WTC11 (cell line): Measurements from ENCODE around the gene STON2. TPM values are rescaled to one million over a fixed set of nuclear protein-coding genes. Genes with fewer than 3 reads are reported as not detected.

ENCODE experiments used
- ATAC-seq: fragments of 200-7000 bp; cut with Tn5 transposase; 2 replicates; pipeline ENCODE4 v1.10.0; 2021; ENCODE audit warnings: mild to moderate bottlenecking, moderate library complexity
- CTCF ChIA-PET: fragments of 300-600 bp; sonication (Branson Sonifier 250); formaldehyde crosslinking; loops from one replicate; lab custom pipeline; 2021; ENCODE audit warnings: antibody characterized with exemption; lab: Charles Lee
- POLR2A ChIA-PET: fragments of 350-600 bp; sonication (Branson Sonifier 250); formaldehyde crosslinking; loops from one replicate; lab custom pipeline; 2021; ENCODE audit warnings: antibody characterized with exemption; lab: Charles Lee
- DNase-seq: peaks from one replicate; pipeline ENCODE4 v3.0.0; 2021; ENCODE audit warnings: low spot score
- H3K27ac Mint-ChIP-seq: 2 replicates; pipeline ENCODE4 v1.8.0; 2021; ENCODE audit warnings: mixed read lengths
- H3K27me3 Mint-ChIP-seq: 2 replicates; pipeline ENCODE4 v1.8.0; 2021; ENCODE audit warnings: low read depth, mild to moderate bottlenecking, moderate library complexity, mixed read lengths
- H3K36me3 Mint-ChIP-seq: 2 replicates; pipeline ENCODE4 v1.8.0; 2021; ENCODE audit warnings: mixed read lengths
- H3K4me1 Mint-ChIP-seq: 2 replicates; pipeline ENCODE4 v1.8.0; 2022; ENCODE audit warnings: mixed read lengths
- H3K4me3 Mint-ChIP-seq: 2 replicates; pipeline ENCODE4 v1.8.0; 2021; ENCODE audit warnings: mild to moderate bottlenecking, moderate library complexity, mixed read lengths
- H3K9me3 Mint-ChIP-seq: 2 replicates; pipeline ENCODE4 v1.8.0; 2021; ENCODE audit warnings: mixed read lengths
- ATF1 ChIP-seq: sonication (generic); formaldehyde crosslinking; IDR thresholded peaks from 2 replicates; pipeline ENCODE4 v1.8.1; 2023; ENCODE audit warnings: mild to moderate bottlenecking, moderate library complexity, missing genetic modification reagents
- CBFB ChIP-seq: sonication (generic); formaldehyde crosslinking; IDR thresholded peaks from 2 replicates; pipeline ENCODE4 v1.8.1; 2022; ENCODE audit warnings: mild to moderate bottlenecking, low read depth, missing genetic modification reagents
- CREB1 ChIP-seq: sonication (generic); formaldehyde crosslinking; IDR thresholded peaks from 2 replicates; pipeline ENCODE4 v1.8.0; 2023; ENCODE audit warnings: mild to moderate bottlenecking, missing genetic modification reagents
- ELF4 ChIP-seq: sonication (generic); formaldehyde crosslinking; IDR thresholded peaks from 2 replicates; pipeline ENCODE4 v1.8.1; 2022; ENCODE audit warnings: low read depth, mild to moderate bottlenecking, moderate library complexity, missing genetic modification reagents
- EMX1 ChIP-seq: fragments of 250-450 bp; sonication (Bioruptor Pico); IDR thresholded peaks from 2 replicates; pipeline ENCODE4 v1.8.0; 2021; ENCODE audit warnings: mild to moderate bottlenecking
- FOXK1 ChIP-seq: sonication (generic); formaldehyde crosslinking; IDR thresholded peaks from 2 replicates; pipeline ENCODE4 v1.8.0; 2022; ENCODE audit warnings: mild to moderate bottlenecking, moderate library complexity, missing genetic modification reagents
- GRHL2 ChIP-seq: fragments of 250-450 bp; sonication (Bioruptor Pico); IDR thresholded peaks from 2 replicates; pipeline ENCODE4 v1.8.0; 2022; ENCODE audit warnings: mild to moderate bottlenecking, moderate library complexity; ENCODE audit not compliant: insufficient replicate concordance, severe bottlenecking
- GTF2I ChIP-seq: fragments of 250-450 bp; sonication (Bioruptor Pico); conservative IDR thresholded peaks from 2 replicates; pipeline ENCODE4 v1.4.0; 2021; ENCODE audit warnings: mild to moderate bottlenecking
- KAT7 ChIP-seq: sonication (generic); formaldehyde crosslinking; IDR thresholded peaks from 2 replicates; pipeline ENCODE4 v1.8.1; 2023; ENCODE audit warnings: missing genetic modification reagents, mild to moderate bottlenecking, borderline replicate concordance
- MXD4 ChIP-seq: fragments of 250-450 bp; sonication (Bioruptor Pico); IDR thresholded peaks from 2 replicates; pipeline ENCODE4 v1.8.0; 2021; ENCODE audit warnings: mild to moderate bottlenecking, moderate library complexity, borderline replicate concordance
- NFATC4 ChIP-seq: fragments of 250-450 bp; sonication (Bioruptor Pico); IDR thresholded peaks from 2 replicates; pipeline ENCODE4 v1.9.0; 2021; ENCODE audit warnings: mild to moderate bottlenecking
- OVOL2 ChIP-seq: fragments of 250-450 bp; sonication (Bioruptor Pico); IDR thresholded peaks from 2 replicates; pipeline ENCODE4 v1.9.0; 2021; ENCODE audit warnings: mild to moderate bottlenecking, borderline replicate concordance
- SOX15 ChIP-seq: fragments of 250-450 bp; sonication (Bioruptor Pico); IDR thresholded peaks from 2 replicates; pipeline ENCODE4 v1.9.0; 2021; ENCODE audit warnings: mild to moderate bottlenecking
- TEAD1 ChIP-seq: sonication (generic); formaldehyde crosslinking; IDR thresholded peaks from 2 replicates; pipeline ENCODE4 v1.8.0; 2022; ENCODE audit warnings: mild to moderate bottlenecking, missing genetic modification reagents
- TEAD4 ChIP-seq: sonication (generic); formaldehyde crosslinking; IDR thresholded peaks from 2 replicates; pipeline ENCODE4 v1.8.0; 2022; ENCODE audit warnings: mild to moderate bottlenecking, missing genetic modification reagents
- ZNF121 ChIP-seq: sonication (generic); formaldehyde crosslinking; IDR thresholded peaks from 2 replicates; pipeline ENCODE4 v1.8.0; 2023; ENCODE audit warnings: missing genetic modification reagents
- ZNF138 ChIP-seq: sonication (generic); formaldehyde crosslinking; conservative IDR thresholded peaks from 2 replicates; pipeline ENCODE4 v1.8.1; 2022; ENCODE audit warnings: mild to moderate bottlenecking, moderate library complexity, missing genetic modification reagents
- ZNF416 ChIP-seq: fragments of 250-450 bp; sonication (Bioruptor Pico); IDR thresholded peaks from 2 replicates; pipeline ENCODE4 v1.9.0; 2021; ENCODE audit warnings: mild to moderate bottlenecking, inconsistent platforms
- ZNF423 ChIP-seq: fragments of 250-450 bp; sonication (Bioruptor Pico); IDR thresholded peaks from 2 replicates; pipeline ENCODE4 v2.1.2; 2022; ENCODE audit warnings: mild to moderate bottlenecking, moderate library complexity
- total RNA-seq: library from RNA; stranded (reverse); gene quantifications from 3 replicates; pipeline ENCODE4 v1.2.3, GENCODE V29; 2021
- TF ChIP-seq, protein P1 (sequence below): sonication (generic); formaldehyde crosslinking; IDR thresholded peaks from 2 replicates; pipeline ENCODE4 v1.8.1; 2022; ENCODE audit warnings: low read depth, mild to moderate bottlenecking, moderate library complexity, missing genetic modification reagents, borderline replicate concordance
- TF ChIP-seq, protein P2 (sequence below): sonication (generic); formaldehyde crosslinking; IDR thresholded peaks from 2 replicates; pipeline ENCODE4 v1.8.0; 2022; ENCODE audit warnings: mild to moderate bottlenecking, missing genetic modification reagents
- TF ChIP-seq, protein P3 (sequence below): sonication (generic); formaldehyde crosslinking; IDR thresholded peaks from 2 replicates; pipeline ENCODE4 v1.8.0; 2022; ENCODE audit warnings: mild to moderate bottlenecking, missing genetic modification reagents
- TF ChIP-seq, protein P4 (sequence below): sonication (generic); formaldehyde crosslinking; IDR thresholded peaks from 2 replicates; pipeline ENCODE4 v1.8.0; 2023; ENCODE audit warnings: missing genetic modification reagents, mild to moderate bottlenecking, borderline replicate concordance
- TF ChIP-seq, protein P5 (sequence below): sonication (generic); formaldehyde crosslinking; IDR thresholded peaks from 2 replicates; pipeline ENCODE4 v1.8.0; 2023; ENCODE audit warnings: missing genetic modification reagents

Gene STON2
- total RNA-seq, 1 experiment from 2014 or later: 69.2 TPM

DNA sequence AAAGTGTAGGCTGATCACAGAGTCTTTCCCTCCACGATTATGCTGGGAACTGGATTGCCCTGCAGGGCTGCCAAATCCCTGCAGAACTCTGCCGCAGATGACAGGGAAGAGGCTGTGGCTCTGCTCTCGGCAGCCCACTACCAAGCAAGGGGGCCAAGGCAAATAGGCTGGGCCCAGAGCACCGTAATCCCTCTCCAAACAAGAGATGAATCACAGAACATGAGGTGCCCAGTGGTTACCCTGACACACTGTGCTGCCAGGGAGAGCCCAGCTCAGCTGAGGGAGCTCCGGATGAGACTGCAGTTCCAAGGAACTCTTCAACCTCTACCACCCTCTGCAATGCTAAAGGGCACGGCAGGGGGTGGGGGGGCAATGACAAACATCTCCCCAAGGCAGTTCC, 33.9 kb downstream of the STON2 start:
- no peak for DNase-seq
- Mint-ChIP-seq H3K4me3 (no peak overlapping the region), H3K9me3 (no peaks in the 10 kb centered on the region), H3K36me3 (peaks cover 20% of the 10 kb centered on the region), H3K27ac (peak overlapping the region; percentile 54), H3K4me1 (peaks cover 38% of the 10 kb centered on the region), H3K27me3 (no peaks in the 10 kb centered on the region)
- CTCF ChIA-PET: interaction anchor here (0.6 to 2.0 kb wide), 4 partner anchors 7 to 99 kb away, joined by 3 to 8 read pairs (median 4); no protein-coding TSS in a partner anchor
- POLR2A ChIA-PET: interaction anchor here (1.7 kb wide), 1 partner anchor 145 kb away, joined by 4 read pairs; the partner anchor contains the start of gene GTF2A1
- TF ChIP-seq NFATC4 (CRISPR knock-in tag): no peak
- no peak for TF ChIP-seq TEAD1
- no peak for TF ChIP-seq OVOL2 (CRISPR knock-in tag)
- no peak for TF ChIP-seq SOX15 (CRISPR knock-in tag)
- TF ChIP-seq FOXK1 (CRISPR knock-in tag): no peak
- TF ChIP-seq, protein P1, sequence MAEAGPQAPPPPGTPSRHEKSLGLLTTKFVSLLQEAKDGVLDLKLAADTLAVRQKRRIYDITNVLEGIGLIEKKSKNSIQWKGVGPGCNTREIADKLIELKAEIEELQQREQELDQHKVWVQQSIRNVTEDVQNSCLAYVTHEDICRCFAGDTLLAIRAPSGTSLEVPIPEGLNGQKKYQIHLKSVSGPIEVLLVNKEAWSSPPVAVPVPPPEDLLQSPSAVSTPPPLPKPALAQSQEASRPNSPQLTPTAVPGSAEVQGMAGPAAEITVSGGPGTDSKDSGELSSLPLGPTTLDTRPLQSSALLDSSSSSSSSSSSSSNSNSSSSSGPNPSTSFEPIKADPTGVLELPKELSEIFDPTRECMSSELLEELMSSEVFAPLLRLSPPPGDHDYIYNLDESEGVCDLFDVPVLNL (CRISPR knock-in tag): no peak
- no peak for TF ChIP-seq TEAD4 (CRISPR knock-in tag)
- no peak for TF ChIP-seq ZNF121 (CRISPR knock-in tag)
- peak; percentile 70 for ATAC-seq

DNA sequence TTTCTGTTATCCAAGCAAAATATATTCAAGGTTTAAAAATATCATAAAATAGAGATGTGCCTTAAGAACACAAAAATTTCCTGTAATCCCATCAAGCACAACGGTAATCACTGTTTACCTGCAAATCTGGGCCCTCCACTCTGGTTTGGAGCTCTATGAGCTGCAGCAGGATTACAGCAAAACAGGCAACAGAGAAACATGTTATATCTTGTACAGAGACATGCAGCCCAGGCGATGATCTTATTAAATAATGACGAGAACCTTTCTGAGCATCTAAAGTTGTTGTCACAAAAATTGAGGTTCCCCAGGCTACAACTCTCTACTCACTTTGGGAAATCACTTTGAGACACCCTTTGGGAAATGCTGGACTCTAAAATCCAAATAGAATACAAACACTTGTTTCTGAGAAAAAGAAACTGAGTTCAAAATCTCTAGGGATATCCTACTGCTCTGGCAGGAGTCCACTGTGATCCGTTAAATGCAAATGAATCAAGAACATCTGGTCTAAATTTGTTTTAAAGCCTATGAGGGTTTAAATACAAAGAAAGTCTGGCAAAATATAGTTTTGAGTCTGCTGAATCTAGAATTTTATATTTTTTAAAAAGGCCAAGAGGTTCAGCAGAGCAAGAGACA, 36.3 kb downstream of the STON2 start:
- Mint-ChIP-seq H3K36me3 (no peaks in the 10 kb centered on the region), H3K4me1 (peaks cover 29% of the 10 kb centered on the region), H3K27me3 (no peaks in the 10 kb centered on the region), H3K9me3 (no peaks in the 10 kb centered on the region), H3K27ac (peak overlapping the region; percentile 71), H3K4me3 (no peak overlapping the region)
- ATAC-seq (no peak), DNase-seq (no peak)
- POLR2A ChIA-PET: no interaction called here
- TF ChIP-seq ELF4 (CRISPR knock-in tag) (no peak), CBFB (CRISPR knock-in tag) (no peak), MXD4 (CRISPR knock-in tag) (no peak), ATF1 (no peak)
- TF ChIP-seq, protein P2, sequence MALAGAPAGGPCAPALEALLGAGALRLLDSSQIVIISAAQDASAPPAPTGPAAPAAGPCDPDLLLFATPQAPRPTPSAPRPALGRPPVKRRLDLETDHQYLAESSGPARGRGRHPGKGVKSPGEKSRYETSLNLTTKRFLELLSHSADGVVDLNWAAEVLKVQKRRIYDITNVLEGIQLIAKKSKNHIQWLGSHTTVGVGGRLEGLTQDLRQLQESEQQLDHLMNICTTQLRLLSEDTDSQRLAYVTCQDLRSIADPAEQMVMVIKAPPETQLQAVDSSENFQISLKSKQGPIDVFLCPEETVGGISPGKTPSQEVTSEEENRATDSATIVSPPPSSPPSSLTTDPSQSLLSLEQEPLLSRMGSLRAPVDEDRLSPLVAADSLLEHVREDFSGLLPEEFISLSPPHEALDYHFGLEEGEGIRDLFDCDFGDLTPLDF (CRISPR knock-in tag): no peak
- CTCF ChIA-PET: no interaction called here

DNA sequence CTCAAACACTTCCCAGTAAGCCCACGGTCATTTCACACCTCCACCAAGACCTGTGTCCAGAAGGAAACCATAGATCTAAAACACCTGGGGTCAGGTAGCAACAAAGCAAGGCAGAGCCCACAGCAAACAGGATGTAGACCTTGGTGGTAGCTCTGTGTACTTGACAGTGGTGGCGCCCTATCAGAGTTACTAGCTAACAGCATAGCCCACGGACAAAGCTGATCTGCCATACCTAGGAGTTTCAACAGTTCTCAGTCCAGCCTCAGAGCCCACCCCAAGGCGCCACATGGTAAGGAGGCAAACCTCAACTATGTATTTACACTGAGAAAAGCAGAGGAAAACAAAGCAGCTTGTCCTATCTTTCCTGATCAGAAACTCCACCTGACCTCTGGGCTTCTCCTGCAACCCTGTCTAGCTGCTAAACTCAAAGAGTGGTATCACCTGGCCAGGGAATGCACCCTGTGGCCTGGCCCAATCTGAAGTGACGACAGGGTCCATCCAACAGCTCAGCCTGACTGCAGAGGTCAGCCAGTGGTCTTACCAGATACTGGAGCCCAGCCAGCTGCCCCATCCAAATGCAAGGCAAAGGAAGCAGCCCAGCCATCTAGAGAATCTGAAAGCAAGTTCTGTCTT, 46.3 kb downstream of the STON2 start:
- CTCF ChIA-PET: interaction anchor here (0.7 to 1.4 kb wide), 10 partner anchors 10 to 100 kb away, joined by 3 to 8 read pairs (median 4); no protein-coding TSS in a partner anchor
- TF ChIP-seq CREB1 (no peak), EMX1 (CRISPR knock-in tag) (no peak), ZNF138 (CRISPR knock-in tag) (no peak), GTF2I (no peak), ZNF416 (no peak), ZNF423 (CRISPR knock-in tag) (no peak), GRHL2 (CRISPR knock-in tag) (no peak), KAT7 (CRISPR knock-in tag) (no peak)
- TF ChIP-seq, protein P3, sequence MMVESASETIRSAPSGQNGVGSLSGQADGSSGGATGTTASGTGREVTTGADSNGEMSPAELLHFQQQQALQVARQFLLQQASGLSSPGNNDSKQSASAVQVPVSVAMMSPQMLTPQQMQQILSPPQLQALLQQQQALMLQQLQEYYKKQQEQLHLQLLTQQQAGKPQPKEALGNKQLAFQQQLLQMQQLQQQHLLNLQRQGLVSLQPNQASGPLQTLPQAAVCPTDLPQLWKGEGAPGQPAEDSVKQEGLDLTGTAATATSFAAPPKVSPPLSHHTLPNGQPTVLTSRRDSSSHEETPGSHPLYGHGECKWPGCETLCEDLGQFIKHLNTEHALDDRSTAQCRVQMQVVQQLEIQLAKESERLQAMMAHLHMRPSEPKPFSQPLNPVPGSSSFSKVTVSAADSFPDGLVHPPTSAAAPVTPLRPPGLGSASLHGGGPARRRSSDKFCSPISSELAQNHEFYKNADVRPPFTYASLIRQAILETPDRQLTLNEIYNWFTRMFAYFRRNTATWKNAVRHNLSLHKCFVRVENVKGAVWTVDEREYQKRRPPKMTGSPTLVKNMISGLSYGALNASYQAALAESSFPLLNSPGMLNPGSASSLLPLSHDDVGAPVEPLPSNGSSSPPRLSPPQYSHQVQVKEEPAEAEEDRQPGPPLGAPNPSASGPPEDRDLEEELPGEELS (CRISPR knock-in tag): no peak
- TF ChIP-seq, protein P4, sequence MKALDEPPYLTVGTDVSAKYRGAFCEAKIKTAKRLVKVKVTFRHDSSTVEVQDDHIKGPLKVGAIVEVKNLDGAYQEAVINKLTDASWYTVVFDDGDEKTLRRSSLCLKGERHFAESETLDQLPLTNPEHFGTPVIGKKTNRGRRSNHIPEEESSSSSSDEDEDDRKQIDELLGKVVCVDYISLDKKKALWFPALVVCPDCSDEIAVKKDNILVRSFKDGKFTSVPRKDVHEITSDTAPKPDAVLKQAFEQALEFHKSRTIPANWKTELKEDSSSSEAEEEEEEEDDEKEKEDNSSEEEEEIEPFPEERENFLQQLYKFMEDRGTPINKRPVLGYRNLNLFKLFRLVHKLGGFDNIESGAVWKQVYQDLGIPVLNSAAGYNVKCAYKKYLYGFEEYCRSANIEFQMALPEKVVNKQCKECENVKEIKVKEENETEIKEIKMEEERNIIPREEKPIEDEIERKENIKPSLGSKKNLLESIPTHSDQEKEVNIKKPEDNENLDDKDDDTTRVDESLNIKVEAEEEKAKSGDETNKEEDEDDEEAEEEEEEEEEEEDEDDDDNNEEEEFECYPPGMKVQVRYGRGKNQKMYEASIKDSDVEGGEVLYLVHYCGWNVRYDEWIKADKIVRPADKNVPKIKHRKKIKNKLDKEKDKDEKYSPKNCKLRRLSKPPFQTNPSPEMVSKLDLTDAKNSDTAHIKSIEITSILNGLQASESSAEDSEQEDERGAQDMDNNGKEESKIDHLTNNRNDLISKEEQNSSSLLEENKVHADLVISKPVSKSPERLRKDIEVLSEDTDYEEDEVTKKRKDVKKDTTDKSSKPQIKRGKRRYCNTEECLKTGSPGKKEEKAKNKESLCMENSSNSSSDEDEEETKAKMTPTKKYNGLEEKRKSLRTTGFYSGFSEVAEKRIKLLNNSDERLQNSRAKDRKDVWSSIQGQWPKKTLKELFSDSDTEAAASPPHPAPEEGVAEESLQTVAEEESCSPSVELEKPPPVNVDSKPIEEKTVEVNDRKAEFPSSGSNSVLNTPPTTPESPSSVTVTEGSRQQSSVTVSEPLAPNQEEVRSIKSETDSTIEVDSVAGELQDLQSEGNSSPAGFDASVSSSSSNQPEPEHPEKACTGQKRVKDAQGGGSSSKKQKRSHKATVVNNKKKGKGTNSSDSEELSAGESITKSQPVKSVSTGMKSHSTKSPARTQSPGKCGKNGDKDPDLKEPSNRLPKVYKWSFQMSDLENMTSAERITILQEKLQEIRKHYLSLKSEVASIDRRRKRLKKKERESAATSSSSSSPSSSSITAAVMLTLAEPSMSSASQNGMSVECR: no peak
- TF ChIP-seq, protein P5, sequence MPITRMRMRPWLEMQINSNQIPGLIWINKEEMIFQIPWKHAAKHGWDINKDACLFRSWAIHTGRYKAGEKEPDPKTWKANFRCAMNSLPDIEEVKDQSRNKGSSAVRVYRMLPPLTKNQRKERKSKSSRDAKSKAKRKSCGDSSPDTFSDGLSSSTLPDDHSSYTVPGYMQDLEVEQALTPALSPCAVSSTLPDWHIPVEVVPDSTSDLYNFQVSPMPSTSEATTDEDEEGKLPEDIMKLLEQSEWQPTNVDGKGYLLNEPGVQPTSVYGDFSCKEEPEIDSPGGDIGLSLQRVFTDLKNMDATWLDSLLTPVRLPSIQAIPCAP (CRISPR knock-in tag): no peak

More for the DNA sequence above, 46.3 kb downstream of the STON2 start:
- Mint-ChIP-seq H3K9me3 (peaks cover 24% of the 10 kb centered on the region), H3K27ac (peak overlapping the region; percentile 45; the same call in 1 of the 2 replicates), H3K27me3 (no peaks in the 10 kb centered on the region), H3K4me3 (no peak overlapping the region), H3K4me1 (peaks cover 29% of the 10 kb centered on the region), H3K36me3 (peaks cover 24% of the 10 kb centered on the region)
- POLR2A ChIA-PET: no interaction called here
- ATAC-seq (peak; percentile 99), DNase-seq (no peak)
